HG03095 (cell line): ENCODE data around the gene CT45A8.
"Not testable (repeated sequence)": the region's sequence is repeated elsewhere in the genome, so short reads cannot be mapped to it uniquely, and the experiment has no call there.

Experiments
- ATAC-seq: cut with Tn5 transposase; IDR thresholded peaks from one replicate; pipeline ENCODE4 v1.9.1; 2021; ENCODE audit warnings: moderate library complexity; ENCODE audit not compliant: unreplicated experiment

The CT45A8 gene, protein sequence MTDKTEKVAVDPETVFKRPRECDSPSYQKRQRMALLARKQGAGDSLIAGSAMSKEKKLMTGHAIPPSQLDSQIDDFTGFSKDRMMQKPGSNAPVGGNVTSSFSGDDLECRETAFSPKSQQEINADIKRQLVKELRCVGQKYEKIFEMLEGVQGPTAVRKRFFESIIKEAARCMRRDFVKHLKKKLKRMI

GRCh38 chrX:135854438-135854837, at the start of gene CT45A8:
TSS of gene CT45A8 (minus strand) at chrX:135854538. CDS start at chrX:135850783, 3,755 bp downstream.
- ATAC-seq = not testable (repeated sequence)

DNA sequence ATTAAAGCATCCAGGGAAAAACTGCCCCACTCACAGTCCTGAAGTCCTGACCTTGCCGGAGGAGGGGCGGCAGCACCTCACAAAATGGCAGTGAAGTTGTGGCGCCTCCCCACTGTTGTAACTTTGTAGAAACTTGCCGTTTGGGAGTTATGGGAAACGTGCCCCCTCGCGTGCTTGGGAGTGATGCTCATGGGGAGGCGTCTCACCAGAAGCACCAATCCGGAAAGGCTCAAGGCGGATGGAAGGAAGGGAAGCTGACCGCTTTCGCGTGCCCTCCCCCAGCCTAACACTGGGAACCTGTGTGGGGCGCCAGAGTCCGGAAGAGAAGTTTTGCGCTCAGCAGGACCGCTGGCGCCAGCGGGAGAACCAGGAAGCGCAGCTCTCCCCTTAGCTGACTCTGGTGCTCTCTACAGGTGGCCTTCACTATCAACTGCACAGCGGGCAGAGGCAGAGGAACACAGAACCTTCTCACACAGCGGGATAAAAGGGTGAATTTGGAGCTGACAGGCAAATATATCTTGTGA, 39.0 kb upstream of the CT45A8 start, which contains the start of the genes CT45A10 and SAGE1:
Gene CT45A10 (minus strand): TSS at position 151 of the 524 bp plus-strand sequence. CDS start 8,100 bp downstream, outside the sequence.
Gene SAGE1 (plus strand): TSS at position 423 of the 524 bp plus-strand sequence. CDS start 2,527 bp downstream, outside the sequence.
- no peak for ATAC-seq

DNA sequence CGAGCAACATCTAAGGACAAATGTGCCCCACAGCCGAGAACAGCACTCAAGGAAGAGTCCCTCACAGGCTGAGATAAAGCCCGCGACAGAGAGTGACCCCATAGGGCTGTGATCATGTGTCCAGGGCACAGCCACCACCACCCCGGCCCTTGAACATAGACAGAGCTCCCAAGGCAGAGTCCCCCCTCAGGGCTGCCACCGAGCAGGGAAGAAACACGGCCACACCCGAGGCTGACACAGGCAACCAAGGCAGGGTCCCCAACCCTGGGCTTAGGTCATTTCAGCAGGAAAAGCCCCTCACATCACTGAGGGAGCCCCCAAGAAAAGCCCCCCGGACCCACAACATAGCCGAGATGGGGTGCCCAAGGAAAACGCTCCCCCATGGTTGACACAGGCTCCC, 38.4 kb upstream of the CT45A8 start:
- ATAC-seq = no peak

- ATAC-seq = no peak
Measured at GRCh38 chrX:135890087-135890585, 35.8 kb upstream of the CT45A8 start.

DNA sequence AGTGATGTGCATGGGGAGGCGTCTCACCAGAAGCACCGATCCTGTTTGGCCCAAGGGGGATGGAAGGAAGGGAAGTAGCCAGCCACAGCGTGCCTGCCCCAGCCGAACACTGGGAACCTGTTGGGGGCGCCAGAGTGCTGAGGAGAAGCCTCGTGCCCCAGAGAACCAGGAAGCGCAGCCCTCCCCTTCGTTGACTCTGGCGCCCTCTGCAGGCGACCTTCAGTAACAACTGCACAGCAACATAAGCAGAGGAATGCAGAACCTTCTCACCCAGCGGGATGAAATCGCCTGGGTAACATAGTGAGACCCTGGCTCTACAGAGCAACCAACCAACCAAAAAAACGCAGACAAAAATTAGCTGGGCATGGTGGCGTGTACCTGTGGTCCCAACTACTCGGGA, 34.6 kb upstream of the CT45A8 start:
- not testable (repeated sequence) for ATAC-seq

DNA sequence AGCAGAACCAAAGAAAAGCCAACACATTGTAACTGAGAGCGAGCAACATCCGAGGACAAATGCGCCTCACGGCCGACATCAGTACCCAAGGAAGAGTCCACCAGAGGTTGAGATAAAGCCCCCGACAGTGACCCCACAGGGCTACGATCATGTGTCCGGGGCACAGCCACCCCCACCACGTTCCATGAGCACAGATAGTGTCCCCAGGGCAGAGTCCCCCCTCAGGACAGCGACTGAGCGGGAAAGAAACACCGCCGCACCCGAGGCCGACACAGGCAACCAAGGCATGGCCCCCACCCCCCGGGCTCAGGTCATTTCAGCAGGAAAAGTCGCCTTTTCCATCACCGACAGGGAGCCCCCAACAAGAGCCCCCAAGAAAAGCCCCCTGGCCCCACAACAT, 33.9 kb upstream of the CT45A8 start:
- not testable (repeated sequence) for ATAC-seq

DNA sequence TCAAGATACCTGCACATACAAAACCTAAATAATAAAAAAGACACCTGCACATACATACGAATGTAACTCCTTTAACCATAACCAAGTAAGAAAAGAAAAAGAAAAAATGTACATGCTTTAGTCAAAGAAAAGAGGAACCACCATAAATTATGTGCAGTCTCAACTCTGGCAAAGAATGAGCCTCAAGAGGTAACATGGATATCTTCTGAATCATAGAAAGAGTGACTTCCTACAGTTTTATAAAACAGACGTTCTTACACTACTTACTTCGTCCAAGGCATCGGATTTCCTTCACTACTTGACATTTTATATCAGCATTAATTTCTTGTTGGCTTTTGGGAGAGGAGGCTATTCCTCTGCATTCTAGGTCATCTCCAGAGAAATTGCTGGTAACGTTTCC, 28.4 kb upstream of the CT45A8 start:
- not testable (repeated sequence) for ATAC-seq

DNA sequence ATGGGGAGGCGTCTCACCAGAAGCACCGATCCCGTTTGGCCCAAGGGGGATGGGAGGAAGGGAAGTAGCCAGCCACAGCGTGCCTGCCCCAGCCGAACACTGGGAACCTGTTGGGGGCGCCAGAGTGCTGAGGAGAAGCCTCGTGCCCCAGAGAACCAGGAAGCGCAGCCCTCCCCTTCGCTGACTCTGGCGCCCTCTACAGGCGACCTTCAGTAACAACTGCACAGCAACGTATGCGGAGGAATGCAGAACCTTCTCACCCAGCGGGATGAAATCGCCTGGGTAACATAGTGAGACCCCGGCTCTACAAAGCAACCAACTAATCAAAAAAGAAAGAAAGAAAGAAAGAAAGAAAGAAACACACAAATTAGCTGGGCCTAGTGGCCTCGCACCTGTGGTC, 17.4 kb upstream of the CT45A8 start, which contains the start of gene CT45A9:
Gene CT45A9 (minus strand): TSS at position 101 of the 400 bp plus-strand sequence. CDS start 3,751 bp downstream, outside the sequence.
- ATAC-seq = not testable (repeated sequence)

GRCh38 chrX:135837180-135837579, 17.2 kb downstream of the CT45A8 start, which contains the start of gene CT45A7:
TSS of gene CT45A7 (minus strand) at chrX:135837280. CDS start at chrX:135833533, 3,747 bp downstream.
- ATAC-seq = not testable (repeated sequence)

DNA sequence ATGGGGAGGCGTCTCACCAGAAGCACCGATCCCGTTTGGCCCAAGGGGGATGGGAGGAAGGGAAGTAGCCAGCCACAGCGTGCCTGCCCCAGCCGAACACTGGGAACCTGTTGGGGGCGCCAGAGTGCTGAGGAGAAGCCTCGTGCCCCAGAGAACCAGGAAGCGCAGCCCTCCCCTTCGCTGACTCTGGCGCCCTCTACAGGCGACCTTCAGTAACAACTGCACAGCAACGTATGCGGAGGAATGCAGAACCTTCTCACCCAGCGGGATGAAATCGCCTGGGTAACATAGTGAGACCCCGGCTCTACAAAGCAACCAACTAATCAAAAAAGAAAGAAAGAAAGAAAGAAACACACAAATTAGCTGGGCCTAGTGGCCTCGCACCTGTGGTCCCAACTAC, 34.4 kb downstream of the CT45A8 start, which contains the start of gene CT45A2:
Gene CT45A2 (minus strand): TSS at position 101 of the 400 bp plus-strand sequence. CDS start 3,747 bp downstream, outside the sequence.
- ATAC-seq = not testable (repeated sequence)

- ATAC-seq = not testable (repeated sequence)
Measured at GRCh38 chrX:135802687-135803086, 51.7 kb downstream of the CT45A8 start, which contains the start of gene CT45A6. TSS of gene CT45A6 (minus strand) at chrX:135802787. CDS start at chrX:135798993, 3,794 bp downstream.
